H1 (cell line): Measurements from ENCODE around the gene ADAMTS17. TPM values are rescaled to one million over a fixed set of nuclear protein-coding genes. Genes with fewer than 3 reads are reported as not detected.

Source experiments
- CTCF ChIA-PET: fragments of 300-600 bp; sonication (Branson Sonifier 250); formaldehyde crosslinking; loops from one replicate; lab custom pipeline; 2021; ENCODE audit not compliant: partially characterized antibody; lab: Charles Lee
- POLR2A ChIA-PET: fragments of 300-600 bp; sonication (Branson Sonifier 250); formaldehyde crosslinking; loops from one replicate; lab custom pipeline; 2021; ENCODE audit warnings: inconsistent platforms; ENCODE audit not compliant: partially characterized antibody; lab: Charles Lee
- DNase-seq, 2 experiments: peaks; one replicate each; pipeline versions ENCODE4 v3.0.0 to v3.0.0-alpha.2; 2010 to 2022; ENCODE audit warnings: low spot score in 2 of 2, low read depth in 1 of 2, mixed read lengths in 1 of 2
- FAIRE-seq: peaks from 2 replicates; lab custom pipeline; 2011; peaks lifted over from hg19 to GRCh38; lab: Jason Lieb, UNC
- H2AFZ ChIP-seq: 2 replicates; pipeline ENCODE4 v1.8.1; 2012; ENCODE audit warnings: low read length, inconsistent platforms
- H2AK5ac ChIP-seq: 2 replicates; pipeline ENCODE4 v1.6.1; 2013; ENCODE audit warnings: low read depth, low read length
- H2BK120ac ChIP-seq: replicated peaks from 2 replicates; pipeline ENCODE3; 2013; ENCODE audit warnings: low read depth, low read length, inconsistent platforms
- H2BK12ac ChIP-seq: 2 replicates; pipeline ENCODE4 v1.6.1; 2013; ENCODE audit warnings: low read depth, low read length
- H2BK15ac ChIP-seq: 2 replicates; pipeline ENCODE4 v1.6.1; 2013; ENCODE audit warnings: low read length
- H2BK20ac ChIP-seq: 2 replicates; pipeline ENCODE4 v1.6.1; 2013; ENCODE audit warnings: low read length
- H2BK5ac ChIP-seq: 2 replicates; pipeline ENCODE4 v1.6.1; 2013; ENCODE audit warnings: low read depth, low read length
- H3K14ac ChIP-seq: 2 replicates; pipeline ENCODE4 v1.6.1; 2013; ENCODE audit warnings: inconsistent platforms; ENCODE audit not compliant: insufficient read length
- H3K18ac ChIP-seq: 2 replicates; pipeline ENCODE4 v1.6.1; 2013; ENCODE audit warnings: low read length; ENCODE audit errors: extremely low read depth
- H3K23ac ChIP-seq: 2 replicates; pipeline ENCODE4 v1.6.1; 2013; ENCODE audit warnings: inconsistent platforms; ENCODE audit not compliant: insufficient read length
- H3K23me2 ChIP-seq: 2 replicates; pipeline ENCODE4 v1.6.1; 2013; ENCODE audit warnings: low read depth, low read length
- H3K27ac ChIP-seq: 2 replicates; pipeline ENCODE4 v1.6.1; 2011; ENCODE audit warnings: low read depth, low read length, inconsistent platforms
- H3K27me3 ChIP-seq, 4 experiments: replicated peaks in 1 of 4; 1 replicate in 1 of 4; 2 replicates in 3 of 4; pipeline versions ENCODE4 v1.6.1 to v1.8.1; 2011 to 2013; ENCODE audit warnings: low read length in 3 of 4, mild to moderate bottlenecking in 3 of 4, inconsistent platforms in 2 of 4, mixed read lengths in 2 of 4, moderate library complexity in 1 of 4; ENCODE audit not compliant: control insufficient read depth in 3 of 4, insufficient read depth in 3 of 4; ENCODE audit errors: extremely low read depth in 1 of 4
- H3K36me3 ChIP-seq, 4 experiments: 2 replicates each; pipeline versions ENCODE4 v1.6.1 to v1.8.1; 2011 to 2013; ENCODE audit warnings: mild to moderate bottlenecking in 4 of 4, low read length in 3 of 4, moderate library complexity in 2 of 4, control low read depth in 1 of 4, inconsistent platforms in 1 of 4; ENCODE audit not compliant: insufficient read depth in 4 of 4, control insufficient read depth in 2 of 4
- H3K4ac ChIP-seq: replicated peaks from 2 replicates; pipeline ENCODE3; 2013; ENCODE audit warnings: low read length, low read depth, mixed read lengths, inconsistent platforms; ENCODE audit not compliant: insufficient read length
- H3K4me1 ChIP-seq, 4 experiments: replicated peaks in 1 of 4; 1 replicate in 1 of 4; 2 replicates in 3 of 4; pipeline versions ENCODE4 v1.6.1 to v1.8.1; 2011 to 2013; ENCODE audit warnings: low read length in 3 of 4, inconsistent platforms in 2 of 4, mixed read lengths in 1 of 4; ENCODE audit not compliant: insufficient read depth in 4 of 4, control insufficient read depth in 3 of 4
- H3K4me2 ChIP-seq, 2 experiments: 2 replicates each; pipeline versions ENCODE4 v1.6.1 to v1.8.1; 2011 to 2013; ENCODE audit warnings: low read depth in 2 of 2, low read length in 2 of 2, control low read depth in 1 of 2, inconsistent platforms in 1 of 2, mild to moderate bottlenecking in 1 of 2; ENCODE audit not compliant: insufficient read depth in 1 of 2
- H3K4me3 ChIP-seq, 4 experiments: fragments of 200-600, 300-600 bp in 1 of 4; sonication (generic), shearing (Covaris generic), sonication (Bioruptor Twin) in 1 of 4; 2 replicates each; pipeline versions ENCODE4 v1.5.1 to v1.8.1; 2011 to 2016; ENCODE audit warnings: low read length in 4 of 4, low read depth in 3 of 4, control low read depth in 2 of 4, inconsistent platforms in 2 of 4, mild to moderate bottlenecking in 2 of 4, mixed read lengths in 1 of 4, moderate library complexity in 1 of 4; ENCODE audit not compliant: insufficient read depth in 2 of 4; ENCODE audit errors: extremely low read depth in 1 of 4
- H3K56ac ChIP-seq: replicated peaks from 2 replicates; pipeline ENCODE3; 2013; ENCODE audit warnings: low read depth, mild to moderate bottlenecking, mixed read lengths, low read length, inconsistent platforms; ENCODE audit not compliant: insufficient read length
- H3K79me1 ChIP-seq: 2 replicates; pipeline ENCODE4 v1.6.1; 2013; ENCODE audit warnings: low read depth, low read length, control low read depth
- H3K79me2 ChIP-seq, 2 experiments: 2 replicates each; pipeline versions ENCODE4 v1.6.1 to v1.8.1; 2012 to 2013; ENCODE audit warnings: low read length in 2 of 2, mild to moderate bottlenecking in 2 of 2, inconsistent platforms in 1 of 2; ENCODE audit not compliant: insufficient read depth in 2 of 2, control insufficient read depth in 1 of 2
- H3K9ac ChIP-seq, 4 experiments: replicated peaks in 1 of 4; 1 replicate in 1 of 4; 2 replicates in 3 of 4; pipeline versions ENCODE4 v1.6.1 to v1.8.1; 2011 to 2013; ENCODE audit warnings: low read depth in 3 of 4, low read length in 3 of 4, control low read depth in 2 of 4, mild to moderate bottlenecking in 2 of 4, moderate library complexity in 2 of 4, inconsistent platforms in 1 of 4; ENCODE audit errors: extremely low read depth in 1 of 4
- H3K9me3 ChIP-seq, 2 experiments: 2 replicates each; pipeline versions ENCODE4 v1.6.1 to v1.8.1; 2012 to 2013; ENCODE audit warnings: mild to moderate bottlenecking in 2 of 2, moderate library complexity in 2 of 2, control low read depth in 1 of 2, inconsistent platforms in 1 of 2, low read depth in 1 of 2, low read length in 1 of 2, mixed read lengths in 1 of 2; ENCODE audit not compliant: insufficient read depth in 2 of 2
- H4K20me1 ChIP-seq, 2 experiments: replicated peaks in 1 of 2; 2 replicates each; pipeline versions ENCODE3 to v1.8.1; 2011 to 2013; ENCODE audit warnings: inconsistent platforms in 2 of 2, low read length in 2 of 2, mild to moderate bottlenecking in 1 of 2; ENCODE audit not compliant: insufficient read depth in 2 of 2, control insufficient read depth in 1 of 2
- H4K5ac ChIP-seq: 2 replicates; pipeline ENCODE4 v1.6.1; 2013; ENCODE audit warnings: low read length, low read depth, mixed read lengths, inconsistent platforms; ENCODE audit not compliant: insufficient read length
- H4K8ac ChIP-seq: 2 replicates; pipeline ENCODE4 v1.8.0; 2013; ENCODE audit warnings: mild to moderate bottlenecking, moderate library complexity, low read length, inconsistent platforms; ENCODE audit not compliant: insufficient read depth; ENCODE audit errors: extremely low read depth
- H4K91ac ChIP-seq: replicated peaks from 2 replicates; pipeline ENCODE3; 2013; ENCODE audit warnings: low read length, mixed read lengths, inconsistent platforms; ENCODE audit not compliant: insufficient read length
- YY1 ChIP-seq: IDR thresholded peaks from 2 replicates; pipeline ENCODE4 v1.6.1; 2011; ENCODE audit warnings: low read depth, mild to moderate bottlenecking, low read length
- whole genome bisulfite sequencing, 2 experiments: shearing (Covaris generic) in 1 of 2; methylation state at CpG; one replicate each; pipeline versions ENCODE4 v1.1.6 to v1.1.7; 2013 to 2015; ENCODE audit warnings: low lambda C conversion rate in 2 of 2, mixed read lengths in 2 of 2, inconsistent platforms in 1 of 2, low coverage in 1 of 2, missing lambda C conversion rate in 1 of 2; ENCODE audit not compliant: insufficient replicate concordance in 2 of 2, insufficient coverage in 1 of 2, insufficient read length in 1 of 2; ENCODE audit errors: extremely low coverage in 1 of 2, missing lambda C conversion rate in 1 of 2; 5-methylcytosine and 5-hydroxymethylcytosine counted together
- polyA plus RNA-seq, 7 experiments: library from polyadenylated mRNA; depleted of rRNA in 3 of 7; stranded (reverse) in 5 of 7; unstranded in 2 of 7; fragments of >200 nt in 5 of 7; fragments of 200-250 nt in 2 of 7; gene quantifications; 1 replicate in 5 of 7; 2 replicates in 1 of 7; 4 replicates in 1 of 7; pipeline versions ENCODE4 v1.2.1 to v1.2.3, GENCODE V29; 2011 to 2013; ENCODE audit warnings: missing spikeins in 2 of 7, mixed read lengths in 2 of 7
- total RNA-seq: library from RNA; stranded (reverse); fragmentation: NEBNext Ultra II Directional; extraction: Animal tissue kit (Norgen Biotek cat#: 25700); gene quantifications from 2 replicates; pipeline ENCODE4 v1.2.1, GENCODE V29; 2021

Gene ADAMTS17
- total and polyA plus RNA-seq, 2 of the 8 experiments (the other 6 are each of a cell fraction or from before 2014, with no cell fraction given), result 0.51 to 1.7 TPM

DNA sequence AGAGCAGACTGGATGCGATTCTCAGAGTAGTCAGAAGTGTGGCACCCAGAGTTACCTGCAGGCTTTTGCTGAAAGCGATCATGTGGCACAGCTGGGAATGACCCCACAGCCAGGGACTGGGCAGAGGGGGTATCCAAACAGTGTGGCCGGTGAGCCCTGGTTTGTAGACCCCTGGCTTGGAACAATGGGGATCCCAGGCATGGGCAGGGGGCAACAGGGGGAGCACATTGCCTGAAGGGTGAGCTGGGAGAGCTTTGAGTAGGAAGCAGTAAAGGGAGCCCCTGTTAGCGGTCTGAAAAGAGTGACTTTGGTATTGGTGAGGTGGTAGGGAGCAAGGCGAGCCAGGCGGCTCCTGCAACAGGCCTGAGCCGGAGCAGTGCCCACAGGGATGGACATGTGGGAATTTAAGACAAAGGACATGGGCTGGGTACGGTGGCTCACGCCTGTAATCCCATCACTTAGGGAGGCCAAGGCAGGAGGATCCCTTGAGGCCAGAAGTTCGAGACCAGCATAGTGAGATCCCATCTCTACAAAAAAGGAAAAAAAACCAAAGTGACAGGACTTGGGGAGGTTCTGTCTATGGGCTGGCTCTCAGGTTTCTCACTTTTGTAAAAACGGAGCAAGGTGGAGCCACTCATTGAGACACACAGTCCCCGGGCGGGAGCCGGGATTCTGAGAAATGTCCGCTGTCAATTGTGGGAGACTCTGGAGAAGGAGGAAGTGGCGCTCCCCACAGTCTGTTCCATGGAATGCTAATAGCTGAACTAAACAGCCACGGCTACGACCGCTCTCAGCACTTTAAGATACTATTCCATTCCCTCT lies 384.7 kb downstream of the ADAMTS17 start:
- H3K36me3 ChIP-seq, result no peaks in the 10 kb centered on the region
- FAIRE-seq (no peak), DNase-seq (peak in 1 of 2 experiments; percentile 40)
- no peak overlapping the region for H3K56ac ChIP-seq
- CTCF ChIA-PET, result interaction anchor here (0.7 kb wide), 1 partner anchor 199 kb away, joined by 3 read pairs; no protein-coding TSS in a partner anchor
- no peak overlapping the region for H3K9ac ChIP-seq
- no peak overlapping the region for H2BK5ac ChIP-seq
- TF ChIP-seq YY1, result no peak
- no peak overlapping the region for H3K14ac ChIP-seq
- no peaks in the 10 kb centered on the region for H3K79me1 ChIP-seq
- no peak overlapping the region for H3K18ac ChIP-seq
- H3K79me2 ChIP-seq, result no peaks in the 10 kb centered on the region
- H4K20me1 ChIP-seq, result no peaks in the 10 kb centered on the region
- H2AK5ac ChIP-seq, result no peak overlapping the region
- H4K5ac ChIP-seq, result no peak overlapping the region
- no peak overlapping the region for H4K8ac ChIP-seq
- H3K27me3 ChIP-seq, result peaks cover 0 to 2% (median 0%) of the 10 kb centered on the region in 4 experiments; a peak in 1 of 7 replicates
- H3K23ac ChIP-seq, result no peak overlapping the region
- no peak overlapping the region for H3K4me3 ChIP-seq
- no peak overlapping the region for H3K27ac ChIP-seq
- no peak overlapping the region for H2AFZ ChIP-seq
- 85% methylated on average over 19 of the region's 19 CpGs; no CpG with 5 or more reads in 1 of the 2 experiments for WGBS, 2 experiments
- no peak overlapping the region for H2BK12ac ChIP-seq
- H3K4me2 ChIP-seq, result no peak overlapping the region
- no peaks in the 10 kb centered on the region for H3K23me2 ChIP-seq
- H3K4me1 ChIP-seq, result peaks cover 0 to 3% (median 1%) of the 10 kb centered on the region in 4 experiments; a peak in 2 of 7 replicates
- H2BK120ac ChIP-seq, result no peak overlapping the region
- H3K9me3 ChIP-seq, result no peaks in the 10 kb centered on the region; a peak in 1 of 4 replicates
- no peak overlapping the region for H2BK15ac ChIP-seq
- no peak overlapping the region for H4K91ac ChIP-seq
- H2BK20ac ChIP-seq, result no peak overlapping the region
- no peak overlapping the region for H3K4ac ChIP-seq
- POLR2A ChIA-PET, result no interaction called here
